Measurements from ENCODE around the gene RAP1GDS1. TPM values are rescaled to one million over a fixed set of nuclear protein-coding genes. Genes with fewer than 3 reads are reported as not detected.

RAP1GDS1 gene
- total RNA-seq, 1 donor from 2014 or later, result 31.6 TPM

DNA sequence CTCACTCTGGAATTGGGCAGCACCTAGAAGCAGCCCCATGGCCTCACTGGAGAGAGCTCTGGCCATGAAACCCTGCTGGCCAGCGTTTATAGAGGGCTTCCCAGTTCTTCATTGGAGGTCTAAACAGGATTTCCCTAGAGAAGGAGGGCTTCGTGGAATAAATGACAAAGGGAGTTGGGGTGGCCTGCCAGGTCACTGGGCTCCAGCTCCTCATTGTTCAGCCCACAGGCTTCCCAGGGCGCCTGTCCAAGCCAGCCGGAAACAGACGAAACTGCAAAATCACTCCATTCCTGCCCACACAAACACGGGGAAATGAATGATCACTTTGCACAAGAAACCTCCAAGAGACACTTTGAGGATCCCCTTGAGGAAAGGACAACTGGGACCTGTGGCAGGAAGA is 207.5 kb downstream of the RAP1GDS1 start:
- H3K27ac Mint-ChIP-seq, result no peak overlapping the region
- H3K36me3 Mint-ChIP-seq, result peaks cover 22% of the 10 kb centered on the region
- no peaks in the 10 kb centered on the region for H3K9me3 Mint-ChIP-seq
- H3K4me1 Mint-ChIP-seq (ENCODE audit: unreplicated experiment), result peaks cover 14% of the 10 kb centered on the region
- no peaks in the 10 kb centered on the region for H3K27me3 Mint-ChIP-seq
- TF ChIP-seq, protein P1, sequence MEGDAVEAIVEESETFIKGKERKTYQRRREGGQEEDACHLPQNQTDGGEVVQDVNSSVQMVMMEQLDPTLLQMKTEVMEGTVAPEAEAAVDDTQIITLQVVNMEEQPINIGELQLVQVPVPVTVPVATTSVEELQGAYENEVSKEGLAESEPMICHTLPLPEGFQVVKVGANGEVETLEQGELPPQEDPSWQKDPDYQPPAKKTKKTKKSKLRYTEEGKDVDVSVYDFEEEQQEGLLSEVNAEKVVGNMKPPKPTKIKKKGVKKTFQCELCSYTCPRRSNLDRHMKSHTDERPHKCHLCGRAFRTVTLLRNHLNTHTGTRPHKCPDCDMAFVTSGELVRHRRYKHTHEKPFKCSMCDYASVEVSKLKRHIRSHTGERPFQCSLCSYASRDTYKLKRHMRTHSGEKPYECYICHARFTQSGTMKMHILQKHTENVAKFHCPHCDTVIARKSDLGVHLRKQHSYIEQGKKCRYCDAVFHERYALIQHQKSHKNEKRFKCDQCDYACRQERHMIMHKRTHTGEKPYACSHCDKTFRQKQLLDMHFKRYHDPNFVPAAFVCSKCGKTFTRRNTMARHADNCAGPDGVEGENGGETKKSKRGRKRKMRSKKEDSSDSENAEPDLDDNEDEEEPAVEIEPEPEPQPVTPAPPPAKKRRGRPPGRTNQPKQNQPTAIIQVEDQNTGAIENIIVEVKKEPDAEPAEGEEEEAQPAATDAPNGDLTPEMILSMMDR (conservative IDR thresholded peaks at IDR 0.05), result no peak
- H3K4me3 Mint-ChIP-seq, result no peak overlapping the region
- no peak for DNase-seq (ENCODE audit: extremely low spot score, unreplicated experiment)

DNA sequence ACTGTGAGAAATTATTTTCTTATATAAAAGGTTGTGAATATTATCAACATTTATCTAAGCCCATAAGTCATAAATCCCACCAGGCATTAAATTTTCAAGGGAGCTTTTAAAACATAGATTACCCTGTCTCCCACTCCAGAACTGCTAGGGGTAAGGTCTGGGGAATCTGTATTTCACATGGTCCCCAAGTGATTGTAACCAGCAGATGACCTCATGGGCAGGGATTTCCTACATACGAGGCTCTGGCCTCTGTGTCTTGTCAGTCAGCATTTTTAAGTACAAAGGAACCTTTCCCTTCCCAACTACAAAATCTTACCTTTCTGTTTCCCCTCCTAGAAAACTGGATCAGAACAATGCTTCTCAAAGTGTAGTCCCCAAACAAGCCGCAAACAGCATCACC is 208.6 kb downstream of the RAP1GDS1 start:
- TF ChIP-seq, protein P1 (conservative IDR thresholded peaks at IDR 0.05), result no peak
- H3K27ac Mint-ChIP-seq, result peak overlapping the region; percentile 17
- DNase-seq (ENCODE audit: extremely low spot score, unreplicated experiment), result no peak
- peaks cover 14% of the 10 kb centered on the region for H3K4me1 Mint-ChIP-seq (ENCODE audit: unreplicated experiment)
- H3K4me3 Mint-ChIP-seq, result no peak overlapping the region
- H3K36me3 Mint-ChIP-seq, result peaks cover 25% of the 10 kb centered on the region
- H3K9me3 Mint-ChIP-seq, result no peaks in the 10 kb centered on the region
- H3K27me3 Mint-ChIP-seq, result no peaks in the 10 kb centered on the region

DNA sequence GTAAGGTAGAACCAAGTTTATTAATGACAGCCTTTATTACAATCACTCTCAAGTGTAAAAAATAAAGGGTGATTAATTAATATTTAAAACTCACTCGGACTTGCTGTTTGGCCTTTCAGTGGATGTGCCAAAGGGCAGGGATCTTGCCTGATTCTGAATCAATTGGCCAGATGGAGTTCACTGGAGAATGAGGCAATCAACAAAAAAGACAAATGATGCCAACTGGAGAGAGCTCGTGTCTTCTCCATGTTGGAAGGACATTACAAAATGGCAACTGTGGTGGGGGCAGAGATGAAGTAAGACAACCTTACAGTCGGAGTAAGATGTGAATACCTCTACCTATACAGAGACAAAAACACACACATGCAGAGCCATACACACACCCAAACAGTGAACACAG is 209.2 kb downstream of the RAP1GDS1 start:
- TF ChIP-seq, protein P1 (conservative IDR thresholded peaks at IDR 0.05), result no peak
- Mint-ChIP-seq H3K4me1 (ENCODE audit: unreplicated experiment) (peaks cover 14% of the 10 kb centered on the region), H3K9me3 (no peaks in the 10 kb centered on the region), H3K27me3 (no peaks in the 10 kb centered on the region), H3K4me3 (no peak overlapping the region), H3K36me3 (peaks cover 30% of the 10 kb centered on the region), H3K27ac (no peak overlapping the region)
- DNase-seq (ENCODE audit: extremely low spot score, unreplicated experiment), result no peak

DNA sequence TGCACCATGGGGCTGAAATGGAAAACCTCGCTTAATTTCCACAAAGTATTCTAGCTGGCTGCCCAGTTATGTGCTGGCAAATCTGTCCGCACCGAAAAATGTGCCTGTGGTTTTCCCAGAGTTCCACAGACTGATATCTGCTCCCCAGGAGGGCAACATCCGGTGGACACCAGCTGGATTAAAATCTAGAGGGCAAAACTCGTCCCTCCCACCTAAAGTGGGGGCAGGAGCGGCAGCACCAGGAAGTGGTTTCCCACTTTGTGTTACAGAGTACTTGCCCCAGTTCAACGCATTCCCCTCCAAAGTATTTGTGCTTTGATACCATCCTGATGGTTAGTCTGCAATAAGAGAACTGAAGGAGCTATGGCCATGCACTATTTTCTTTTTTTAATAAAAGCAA is 209.6 kb downstream of the RAP1GDS1 start:
- Mint-ChIP-seq H3K36me3 (peaks cover 30% of the 10 kb centered on the region), H3K4me1 (ENCODE audit: unreplicated experiment) (peaks cover 14% of the 10 kb centered on the region), H3K27ac (no peak overlapping the region), H3K9me3 (no peaks in the 10 kb centered on the region), H3K27me3 (no peaks in the 10 kb centered on the region), H3K4me3 (no peak overlapping the region)
- no peak for DNase-seq (ENCODE audit: extremely low spot score, unreplicated experiment)
- TF ChIP-seq, protein P1 (conservative IDR thresholded peaks at IDR 0.05), result no peak

DNA sequence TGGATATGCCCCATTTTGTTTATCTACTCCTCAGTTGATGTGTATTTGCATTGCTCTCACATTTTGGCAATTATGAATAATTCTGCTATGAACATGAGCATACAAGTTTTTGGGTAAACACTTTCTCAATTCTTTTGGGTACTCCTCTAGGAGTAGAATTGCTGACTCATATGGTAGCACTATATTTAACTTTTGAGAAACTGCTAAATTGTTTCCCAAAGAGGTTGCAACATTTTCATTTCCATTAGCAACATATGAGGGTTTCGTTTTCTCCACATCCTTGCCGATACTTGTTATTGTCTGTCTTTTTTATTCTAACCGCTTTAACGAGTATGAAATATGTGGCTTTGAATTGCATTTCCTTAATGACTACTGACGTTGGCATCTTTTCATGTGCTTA is 211.9 kb downstream of the RAP1GDS1 start:
- Mint-ChIP-seq H3K27ac (no peak overlapping the region), H3K36me3 (peaks cover 37% of the 10 kb centered on the region), H3K27me3 (no peaks in the 10 kb centered on the region), H3K4me3 (no peak overlapping the region), H3K4me1 (ENCODE audit: unreplicated experiment) (peaks cover 6% of the 10 kb centered on the region), H3K9me3 (no peaks in the 10 kb centered on the region)
- TF ChIP-seq, protein P1 (conservative IDR thresholded peaks at IDR 0.05), result no peak
- DNase-seq (ENCODE audit: extremely low spot score, unreplicated experiment), result no peak

DNA sequence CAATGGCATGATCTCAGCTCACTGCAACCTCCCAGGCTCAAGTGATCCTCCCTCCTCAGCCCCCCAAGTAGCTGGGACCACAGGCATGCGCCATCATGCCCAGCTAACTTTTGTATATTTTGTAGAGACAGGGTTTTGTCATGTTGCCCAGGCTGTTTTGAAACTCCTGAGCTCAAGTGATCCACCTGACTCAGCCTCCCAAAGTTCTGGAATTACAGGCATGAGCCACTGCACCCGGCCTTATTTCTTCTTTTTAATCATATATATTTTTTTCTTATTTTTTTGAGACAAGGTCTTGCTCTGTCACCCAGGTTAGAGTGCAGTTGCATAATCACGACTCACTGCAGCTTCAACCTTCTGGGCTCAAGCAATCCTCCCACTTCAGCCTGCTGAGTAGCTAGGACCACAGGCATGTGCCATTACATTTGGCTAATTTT is 213.2 kb downstream of the RAP1GDS1 start:
- TF ChIP-seq, protein P1 (conservative IDR thresholded peaks at IDR 0.05), result no peak
- no peak overlapping the region for H3K4me3 Mint-ChIP-seq
- no peak overlapping the region for H3K27ac Mint-ChIP-seq
- no peaks in the 10 kb centered on the region for H3K27me3 Mint-ChIP-seq
- peaks cover 37% of the 10 kb centered on the region for H3K36me3 Mint-ChIP-seq
- no peaks in the 10 kb centered on the region for H3K9me3 Mint-ChIP-seq
- DNase-seq (ENCODE audit: extremely low spot score, unreplicated experiment), result no peak
- H3K4me1 Mint-ChIP-seq (ENCODE audit: unreplicated experiment), result peaks cover 6% of the 10 kb centered on the region

Data from type B pancreatic cell (in vitro differentiated cells).